NB4 (cell line): ENCODE results near the gene CFAP99.

Source experiments
- POLR2A ChIP-seq: IDR thresholded peaks from 2 replicates; pipeline ENCODE4 v1.6.1; 2011; ENCODE audit warnings: mild to moderate bottlenecking; ENCODE audit not compliant: insufficient read length; ENCODE audit errors: extremely low read depth
- TF ChIP-seq, protein P1 (sequence below): IDR thresholded peaks from one replicate; pipeline ENCODE4 v1.5.1; 2012; ENCODE audit warnings: low read depth, low read length

DNA sequence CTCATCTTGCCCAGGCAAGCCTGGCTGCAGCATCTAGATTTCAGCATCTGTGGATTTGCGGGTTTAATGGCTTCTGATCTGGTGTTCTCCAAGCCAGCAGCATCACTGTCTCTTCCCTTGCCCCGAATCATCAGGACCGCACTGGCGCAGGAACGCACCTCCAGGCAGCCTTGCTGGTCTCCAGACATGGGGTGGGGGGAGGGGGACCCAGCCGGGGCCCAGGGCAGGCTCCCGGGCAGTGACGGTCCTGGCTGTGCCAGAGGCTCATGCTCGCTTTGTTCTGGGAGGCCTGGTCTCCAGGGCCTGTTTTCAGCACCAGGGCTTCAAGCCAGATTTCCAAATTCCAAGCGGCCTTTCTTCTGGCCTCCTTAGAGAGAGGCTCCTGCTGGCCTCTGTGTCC lies 4.9 kb downstream of the CFAP99 start:
- no peak for TF ChIP-seq POLR2A
- TF ChIP-seq, protein P1, sequence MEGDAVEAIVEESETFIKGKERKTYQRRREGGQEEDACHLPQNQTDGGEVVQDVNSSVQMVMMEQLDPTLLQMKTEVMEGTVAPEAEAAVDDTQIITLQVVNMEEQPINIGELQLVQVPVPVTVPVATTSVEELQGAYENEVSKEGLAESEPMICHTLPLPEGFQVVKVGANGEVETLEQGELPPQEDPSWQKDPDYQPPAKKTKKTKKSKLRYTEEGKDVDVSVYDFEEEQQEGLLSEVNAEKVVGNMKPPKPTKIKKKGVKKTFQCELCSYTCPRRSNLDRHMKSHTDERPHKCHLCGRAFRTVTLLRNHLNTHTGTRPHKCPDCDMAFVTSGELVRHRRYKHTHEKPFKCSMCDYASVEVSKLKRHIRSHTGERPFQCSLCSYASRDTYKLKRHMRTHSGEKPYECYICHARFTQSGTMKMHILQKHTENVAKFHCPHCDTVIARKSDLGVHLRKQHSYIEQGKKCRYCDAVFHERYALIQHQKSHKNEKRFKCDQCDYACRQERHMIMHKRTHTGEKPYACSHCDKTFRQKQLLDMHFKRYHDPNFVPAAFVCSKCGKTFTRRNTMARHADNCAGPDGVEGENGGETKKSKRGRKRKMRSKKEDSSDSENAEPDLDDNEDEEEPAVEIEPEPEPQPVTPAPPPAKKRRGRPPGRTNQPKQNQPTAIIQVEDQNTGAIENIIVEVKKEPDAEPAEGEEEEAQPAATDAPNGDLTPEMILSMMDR = no peak
